H9 (cell line): ENCODE data around the gene SH2D3C. TPM values are rescaled to one million over a fixed set of nuclear protein-coding genes. Genes with fewer than 3 reads are reported as not detected.

Experiments used
- DNase-seq: peaks from one replicate; pipeline ENCODE4 v3.0.0-alpha.2; 2017
- H2AFZ ChIP-seq: one replicate; pipeline ENCODE4 v1.6.1; 2013; ENCODE audit warnings: mild to moderate bottlenecking, low read length, control low read depth, moderate library complexity
- H2AK5ac ChIP-seq: 2 replicates; pipeline ENCODE4 v1.6.1; 2013; ENCODE audit warnings: low read length, control low read depth, mixed read lengths; ENCODE audit not compliant: insufficient read length
- H2BK120ac ChIP-seq: one replicate; pipeline ENCODE4 v1.6.1; 2013; ENCODE audit warnings: low read depth, mild to moderate bottlenecking, low read length, control low read depth, inconsistent platforms; ENCODE audit not compliant: poor library complexity, severe bottlenecking
- H2BK12ac ChIP-seq: 2 replicates; pipeline ENCODE4 v1.6.1; 2013; ENCODE audit warnings: low read length, control low read depth, mixed read lengths, low read depth; ENCODE audit not compliant: insufficient read length
- H2BK15ac ChIP-seq: 2 replicates; pipeline ENCODE4 v1.6.1; 2013; ENCODE audit warnings: low read depth, low read length, control low read depth
- H2BK20ac ChIP-seq: one replicate; pipeline ENCODE4 v1.6.1; 2013; ENCODE audit warnings: low read depth, mild to moderate bottlenecking, low read length, control low read depth, inconsistent platforms; ENCODE audit not compliant: poor library complexity, severe bottlenecking
- H2BK5ac ChIP-seq: 2 replicates; pipeline ENCODE4 v1.6.1; 2013; ENCODE audit warnings: low read length, control low read depth, mixed read lengths; ENCODE audit not compliant: insufficient read length
- H3K14ac ChIP-seq: 2 replicates; pipeline ENCODE4 v1.6.1; 2013; ENCODE audit warnings: low read length, control low read depth; ENCODE audit not compliant: insufficient read depth
- H3K18ac ChIP-seq: 2 replicates; pipeline ENCODE4 v1.6.1; 2013; ENCODE audit warnings: low read depth, mild to moderate bottlenecking, mixed read lengths, low read length, control low read depth; ENCODE audit not compliant: insufficient read length
- H3K23ac ChIP-seq: 2 replicates; pipeline ENCODE4 v1.6.1; 2013; ENCODE audit warnings: low read length, control low read depth, mixed read lengths, low read depth; ENCODE audit not compliant: insufficient read length
- H3K23me2 ChIP-seq: 2 replicates; pipeline ENCODE4 v1.6.1; 2013; ENCODE audit warnings: low read depth, mild to moderate bottlenecking, mixed read lengths, low read length, control low read depth; ENCODE audit not compliant: insufficient read length, poor library complexity, severe bottlenecking
- H3K27ac ChIP-seq: 2 replicates; pipeline ENCODE4 v1.5.1; 2013; ENCODE audit warnings: low read length, control low read depth, mixed read lengths, low read depth; ENCODE audit not compliant: insufficient read length
- H3K27me3 ChIP-seq: 2 replicates; pipeline ENCODE4 v1.6.1; 2013; ENCODE audit warnings: low read length, control low read depth, inconsistent platforms; ENCODE audit not compliant: insufficient read depth
- H3K4ac ChIP-seq: 2 replicates; pipeline ENCODE4 v1.6.1; 2013; ENCODE audit warnings: low read depth, mild to moderate bottlenecking, control low read depth, inconsistent platforms, low read length, moderate library complexity
- H3K4me1 ChIP-seq: 2 replicates; pipeline ENCODE4 v1.6.1; 2013; ENCODE audit warnings: low read length, control low read depth, inconsistent platforms; ENCODE audit not compliant: insufficient read depth
- H3K4me2 ChIP-seq: 2 replicates; pipeline ENCODE4 v1.6.1; 2013; ENCODE audit warnings: low read length, control low read depth, mixed read lengths; ENCODE audit not compliant: insufficient read length, insufficient read depth
- H3K56ac ChIP-seq: 2 replicates; pipeline ENCODE4 v1.6.1; 2013; ENCODE audit warnings: low read depth, mild to moderate bottlenecking, mixed read lengths, low read length, control low read depth; ENCODE audit not compliant: insufficient read length
- H3K79me1 ChIP-seq: 2 replicates; pipeline ENCODE4 v1.6.1; 2013; ENCODE audit warnings: low read depth, mild to moderate bottlenecking, moderate library complexity, low read length, control low read depth, inconsistent platforms; ENCODE audit not compliant: insufficient read depth, poor library complexity, severe bottlenecking
- H3K79me2 ChIP-seq: 2 replicates; pipeline ENCODE4 v1.6.1; 2013; ENCODE audit warnings: low read length, control low read depth, inconsistent platforms; ENCODE audit not compliant: insufficient read depth
- H3K9ac ChIP-seq: 2 replicates; pipeline ENCODE4 v1.6.1; 2013; ENCODE audit warnings: low read length, control low read depth, mixed read lengths; ENCODE audit not compliant: insufficient read length; ENCODE audit errors: extremely low read depth
- H3K9me3 ChIP-seq: one replicate; pipeline ENCODE4 v1.6.1; 2013; ENCODE audit warnings: low read depth, low read length, inconsistent platforms; ENCODE audit not compliant: control insufficient read depth
- H3T11ph ChIP-seq: one replicate; pipeline ENCODE4 v1.6.1; 2013; ENCODE audit warnings: mild to moderate bottlenecking, low read length, control low read depth, inconsistent platforms
- H4K20me1 ChIP-seq: one replicate; pipeline ENCODE4 v1.6.1; 2013; ENCODE audit not compliant: control insufficient read depth, insufficient read length, insufficient read depth
- H4K5ac ChIP-seq: 2 replicates; pipeline ENCODE4 v1.6.1; 2013; ENCODE audit warnings: low read depth, mild to moderate bottlenecking, mixed read lengths, low read length, control low read depth; ENCODE audit not compliant: insufficient read length
- H4K8ac ChIP-seq: replicated peaks from 2 replicates; pipeline ENCODE4 v1.6.1; 2013; ENCODE audit warnings: low read length, control low read depth, mixed read lengths, low read depth; ENCODE audit not compliant: insufficient read length
- H4K91ac ChIP-seq: 2 replicates; pipeline ENCODE4 v1.6.1; 2013; ENCODE audit warnings: low read depth, mild to moderate bottlenecking, moderate library complexity, mixed read lengths, low read length, control low read depth; ENCODE audit not compliant: insufficient read length
- H3K27ac Mint-ChIP-seq, 3 experiments: 2 replicates in 2 of 3; 3 replicates in 1 of 3; pipeline ENCODE4 v1.8.0; 2020 to 2021; ENCODE audit warnings: mixed read lengths in 3 of 3, mild to moderate bottlenecking in 1 of 3, moderate library complexity in 1 of 3
- H3K27me3 Mint-ChIP-seq: 2 replicates; pipeline ENCODE4 v1.8.0; 2021; ENCODE audit warnings: low read depth, mild to moderate bottlenecking, moderate library complexity, mixed read lengths
- H3K36me3 Mint-ChIP-seq, 3 experiments: 2 replicates in 2 of 3; 3 replicates in 1 of 3; pipeline ENCODE4 v1.8.0; 2020 to 2021; ENCODE audit warnings: low read depth in 3 of 3, mixed read lengths in 3 of 3; ENCODE audit not compliant: insufficient read depth in 1 of 3
- H3K4me1 Mint-ChIP-seq, 2 experiments: 2 replicates each; pipeline ENCODE4 v1.8.0; 2020; ENCODE audit warnings: mixed read lengths in 2 of 2
- H3K4me3 Mint-ChIP-seq, 2 experiments: 2 replicates in 1 of 2; 3 replicates in 1 of 2; pipeline ENCODE4 v1.8.0; 2020 to 2021; ENCODE audit warnings: mild to moderate bottlenecking in 2 of 2, mixed read lengths in 2 of 2, moderate library complexity in 1 of 2
- H3K9me3 Mint-ChIP-seq, 2 experiments: 2 replicates in 1 of 2; 3 replicates in 1 of 2; pipeline ENCODE4 v1.8.0; 2020; ENCODE audit warnings: mild to moderate bottlenecking in 2 of 2, mixed read lengths in 2 of 2, moderate library complexity in 1 of 2
- CTCF ChIP-seq: fragments of 200-600 bp; sonication (generic); conservative IDR thresholded peaks from 3 replicates; pipeline ENCODE4 v1.8.0; 2021; ENCODE audit warnings: antibody characterized with exemption, mild to moderate bottlenecking
- WGBS: extraction: QIAGEN DNeasy Blood & Tissue Kit; methylation state at CpG from one replicate; pipeline ENCODE4 v1.1.7; 2013; ENCODE audit warnings: missing lambda C conversion rate, low lambda C conversion rate, mixed read lengths; ENCODE audit not compliant: insufficient read length; ENCODE audit errors: extremely low coverage; 5-methylcytosine and 5-hydroxymethylcytosine counted together
- total RNA-seq: library from RNA; stranded (reverse); gene quantifications from 2 replicates; pipeline ENCODE4 v1.2.1, GENCODE V29; 2021

Gene SH2D3C
- total RNA-seq, 1 experiment from 2014 or later: 1.7 TPM

GRCh38 chr9:127791085-127791484 lies 12.6 kb upstream of the SH2D3C start:
- Histone ChIP-seq H3T11ph (no peak overlapping the region), H2BK15ac (no peak overlapping the region), H3K23me2 (peaks cover 2% of the 10 kb centered on the region), H4K5ac (no peak overlapping the region), H3K9me3 (no peaks in the 10 kb centered on the region), H4K8ac (no peak overlapping the region), H4K91ac (no peak overlapping the region), H2BK5ac (no peak overlapping the region), H3K79me1 (peaks cover 16% of the 10 kb centered on the region), H3K79me2 (peaks cover 3% of the 10 kb centered on the region; the same call in 1 of the 2 replicates), H2BK120ac (no peak overlapping the region), H3K23ac (no peak overlapping the region), H4K20me1 (no peaks in the 10 kb centered on the region), H3K18ac (no peak overlapping the region), H3K27ac (no peak overlapping the region), H2AFZ (no peak overlapping the region), H3K4me2 (no peak overlapping the region), H2AK5ac (no peak overlapping the region), H3K4ac (no peak overlapping the region), H3K9ac (no peak overlapping the region), H3K4me1 (no peaks in the 10 kb centered on the region), H3K56ac (no peak overlapping the region), H2BK12ac (no peak overlapping the region), H3K14ac (no peak overlapping the region), H3K27me3 (no peaks in the 10 kb centered on the region), H2BK20ac (no peak overlapping the region)
- Mint-ChIP-seq H3K27ac (no peak overlapping the region), H3K36me3 (peaks cover 41 to 61% (median 58%) of the 10 kb centered on the region in 3 experiments), H3K27me3 (no peaks in the 10 kb centered on the region; the same call in 1 of the 2 replicates), H3K4me1 (peaks cover 11 to 20% of the 10 kb centered on the region in 2 experiments), H3K9me3 (no peaks in the 10 kb centered on the region), H3K4me3 (no peak overlapping the region)
- WGBS: no CpG with 5 or more reads among the region's 4 CpGs
- no peak; the same call in 2 of the 3 replicates for TF ChIP-seq CTCF
- DNase-seq: no peak
